ENCODE measurements around the gene COG8.

COG8 gene

DNA sequence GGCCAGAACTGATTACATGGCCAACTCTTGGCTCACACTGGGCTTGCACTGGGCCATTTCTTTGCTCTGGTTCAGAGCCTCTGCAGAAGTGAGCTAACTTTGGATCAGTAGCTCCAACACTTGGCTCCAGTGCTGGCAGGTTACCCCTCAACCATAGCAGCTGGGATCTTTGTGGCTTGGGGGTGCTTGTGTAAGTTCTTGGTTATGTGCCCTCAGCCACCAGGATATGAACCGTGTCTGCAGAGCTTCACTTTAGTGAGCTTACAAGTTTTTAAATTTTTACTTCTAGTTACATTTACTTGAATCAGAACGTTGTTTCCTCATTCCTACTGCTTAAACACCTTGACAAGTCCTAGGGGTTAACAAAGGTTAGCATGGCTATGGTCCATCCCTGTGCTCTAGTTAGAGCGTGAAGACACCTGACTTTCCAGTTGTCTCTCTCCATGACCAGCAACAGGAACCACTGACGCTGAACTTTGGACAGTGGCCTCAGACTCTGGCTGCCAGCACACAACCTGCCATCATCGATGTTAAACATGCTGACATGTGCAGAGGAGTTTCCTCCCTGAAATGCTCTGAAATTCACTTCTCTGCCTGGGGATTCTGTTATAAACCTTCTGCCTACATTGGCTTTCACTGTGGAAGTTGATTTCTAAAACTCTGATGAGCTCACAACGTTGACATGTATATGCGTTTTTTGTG lies 13.0 kb downstream of the COG8 start:
- no peak overlapping the region for H3K4me3 ChIP-seq (ENCODE audit: low read depth in 1 of 2, low read length in 1 of 2)
- H3K4me1 ChIP-seq (ENCODE audit: control insufficient read depth in 1 of 2, insufficient read depth in 1 of 2, low read depth in 1 of 2, low read length in 1 of 2), result peaks cover 19 to 22% of the 10 kb centered on the region in 2 experiments
- no peak overlapping the region for H3K27ac ChIP-seq
- TF ChIP-seq, protein P1, sequence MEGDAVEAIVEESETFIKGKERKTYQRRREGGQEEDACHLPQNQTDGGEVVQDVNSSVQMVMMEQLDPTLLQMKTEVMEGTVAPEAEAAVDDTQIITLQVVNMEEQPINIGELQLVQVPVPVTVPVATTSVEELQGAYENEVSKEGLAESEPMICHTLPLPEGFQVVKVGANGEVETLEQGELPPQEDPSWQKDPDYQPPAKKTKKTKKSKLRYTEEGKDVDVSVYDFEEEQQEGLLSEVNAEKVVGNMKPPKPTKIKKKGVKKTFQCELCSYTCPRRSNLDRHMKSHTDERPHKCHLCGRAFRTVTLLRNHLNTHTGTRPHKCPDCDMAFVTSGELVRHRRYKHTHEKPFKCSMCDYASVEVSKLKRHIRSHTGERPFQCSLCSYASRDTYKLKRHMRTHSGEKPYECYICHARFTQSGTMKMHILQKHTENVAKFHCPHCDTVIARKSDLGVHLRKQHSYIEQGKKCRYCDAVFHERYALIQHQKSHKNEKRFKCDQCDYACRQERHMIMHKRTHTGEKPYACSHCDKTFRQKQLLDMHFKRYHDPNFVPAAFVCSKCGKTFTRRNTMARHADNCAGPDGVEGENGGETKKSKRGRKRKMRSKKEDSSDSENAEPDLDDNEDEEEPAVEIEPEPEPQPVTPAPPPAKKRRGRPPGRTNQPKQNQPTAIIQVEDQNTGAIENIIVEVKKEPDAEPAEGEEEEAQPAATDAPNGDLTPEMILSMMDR (IDR thresholded peaks at IDR 0.05), result no peak
- peaks cover 59% of the 10 kb centered on the region for H3K36me3 ChIP-seq
- no peaks in the 10 kb centered on the region for H3K27me3 ChIP-seq
- no peaks in the 10 kb centered on the region for H3K9me3 ChIP-seq

DNA sequence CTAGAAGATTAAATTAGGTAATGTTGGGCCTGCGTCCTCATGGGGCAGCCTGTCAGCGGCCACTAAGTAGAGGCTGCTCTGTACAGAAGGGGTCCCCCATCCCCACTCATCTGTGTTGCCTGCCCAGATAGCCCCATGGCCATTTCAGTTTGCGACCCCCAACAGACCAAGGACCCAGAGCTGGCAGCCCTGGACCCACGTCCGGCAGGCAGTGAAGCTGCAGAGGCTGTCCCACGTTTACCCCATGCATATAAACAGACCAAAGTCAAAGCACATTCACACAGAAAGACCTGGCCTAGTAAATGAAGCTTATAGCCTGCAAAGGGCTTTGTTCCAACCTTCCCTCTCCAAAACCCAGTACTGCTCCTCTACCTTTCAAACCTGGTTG lies 13.6 kb downstream of the COG8 start:
- Histone ChIP-seq H3K27ac (no peak overlapping the region), H3K27me3 (no peaks in the 10 kb centered on the region), H3K36me3 (peaks cover 65% of the 10 kb centered on the region), H3K9me3 (no peaks in the 10 kb centered on the region), H3K4me3 (ENCODE audit: low read depth in 1 of 2, low read length in 1 of 2) (no peak overlapping the region), H3K4me1 (ENCODE audit: control insufficient read depth in 1 of 2, insufficient read depth in 1 of 2, low read depth in 1 of 2, low read length in 1 of 2) (peaks cover 15 to 17% of the 10 kb centered on the region in 2 experiments)
- TF ChIP-seq, protein P1 (IDR thresholded peaks at IDR 0.05), result no peak

DNA sequence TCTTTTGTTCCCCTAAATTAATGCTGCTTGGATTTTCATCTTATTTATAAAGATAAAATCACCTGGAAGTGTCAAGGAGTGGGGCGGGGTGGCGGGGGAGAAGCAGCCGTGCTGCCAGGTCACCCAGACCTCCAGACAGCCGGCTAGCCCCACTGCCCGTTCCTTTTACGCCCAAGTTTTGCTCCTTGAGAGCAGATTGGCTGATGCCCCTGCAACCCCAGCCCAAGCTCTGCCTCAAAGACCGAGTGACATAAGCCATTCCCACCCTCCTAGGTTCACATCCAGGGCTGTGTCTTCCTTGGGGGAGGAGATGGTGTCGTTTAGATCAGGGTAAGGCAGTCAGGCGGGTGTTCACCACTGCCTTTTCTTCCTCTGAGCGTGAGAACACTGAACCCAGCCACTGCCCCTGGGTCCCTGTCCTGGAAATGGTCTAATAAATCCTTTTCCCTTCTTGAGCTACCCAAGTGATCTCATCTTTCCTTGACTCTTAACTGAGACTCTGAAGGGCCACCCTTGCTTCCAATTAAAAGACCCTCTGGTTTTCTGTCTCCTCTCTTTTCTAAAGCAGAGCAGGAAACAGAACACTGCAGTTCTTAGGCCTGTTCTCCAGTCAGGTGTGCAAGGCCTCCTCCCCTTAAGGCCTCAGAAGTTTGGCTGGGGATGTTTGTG lies 14.6 kb downstream of the COG8 start:
- H3K27ac ChIP-seq, result no peak overlapping the region
- H3K4me3 ChIP-seq (ENCODE audit: low read depth in 1 of 2, low read length in 1 of 2), result no peak overlapping the region
- H3K27me3 ChIP-seq, result no peaks in the 10 kb centered on the region
- TF ChIP-seq, protein P1 (IDR thresholded peaks at IDR 0.05), result no peak
- H3K4me1 ChIP-seq (ENCODE audit: control insufficient read depth in 1 of 2, insufficient read depth in 1 of 2, low read depth in 1 of 2, low read length in 1 of 2), result peaks cover 10% of the 10 kb centered on the region in 2 experiments
- no peaks in the 10 kb centered on the region for H3K9me3 ChIP-seq
- peaks cover 76% of the 10 kb centered on the region for H3K36me3 ChIP-seq

DNA sequence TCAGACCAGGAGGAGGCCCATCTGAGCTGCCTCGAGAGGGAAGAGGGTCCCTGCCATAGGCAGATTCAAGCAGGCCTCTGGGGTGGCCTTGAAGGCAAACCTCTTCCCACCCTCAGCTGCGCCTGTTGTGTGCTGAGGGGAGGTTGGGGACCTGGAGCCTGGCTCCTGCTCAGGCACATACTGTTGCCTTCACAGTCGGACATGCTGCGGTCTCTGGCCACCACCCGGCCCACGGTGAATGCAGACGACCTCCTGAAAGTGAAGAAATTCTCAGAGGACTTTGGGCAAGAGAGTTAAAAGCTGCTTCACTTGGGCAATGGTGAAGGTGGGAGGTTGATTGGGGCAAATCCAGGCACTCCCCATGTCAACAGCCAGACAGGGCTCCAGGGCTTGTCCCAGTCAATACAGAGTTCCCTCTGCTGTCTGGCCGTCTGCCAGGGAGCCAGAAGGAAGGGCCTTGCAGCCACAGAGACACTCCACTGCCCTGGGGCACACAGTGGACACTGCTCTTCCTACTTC lies 15.3 kb downstream of the COG8 start:
- H3K9me3 ChIP-seq, result no peaks in the 10 kb centered on the region
- H3K4me3 ChIP-seq (ENCODE audit: low read depth in 1 of 2, low read length in 1 of 2), result no peak overlapping the region
- TF ChIP-seq, protein P1 (IDR thresholded peaks at IDR 0.05), result no peak
- peaks cover 3 to 4% of the 10 kb centered on the region in 2 experiments for H3K4me1 ChIP-seq (ENCODE audit: control insufficient read depth in 1 of 2, insufficient read depth in 1 of 2, low read depth in 1 of 2, low read length in 1 of 2)
- no peak overlapping the region for H3K27ac ChIP-seq
- H3K27me3 ChIP-seq, result no peaks in the 10 kb centered on the region
- H3K36me3 ChIP-seq, result peaks cover 82% of the 10 kb centered on the region

DNA sequence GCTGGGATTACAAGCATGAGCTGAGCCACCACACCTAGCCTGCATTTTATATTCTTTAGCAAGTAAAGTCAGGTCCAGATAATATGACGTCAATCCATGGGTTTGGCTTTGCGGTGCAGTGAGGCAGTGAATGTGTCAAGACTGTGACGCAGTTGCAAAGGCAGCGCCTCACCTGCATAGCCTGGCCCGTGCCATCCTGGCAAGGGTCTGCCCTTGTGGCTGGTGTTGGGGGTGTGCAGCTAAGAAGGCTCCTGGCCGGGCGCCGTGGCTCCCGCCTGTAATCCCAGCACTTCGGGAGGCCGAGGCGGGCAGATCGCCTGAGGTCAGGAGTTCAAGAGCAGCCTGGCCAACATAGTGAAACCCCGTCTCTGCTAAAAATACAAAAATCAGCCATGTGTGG lies 15.9 kb downstream of the COG8 start:
- H3K27me3 ChIP-seq, result no peaks in the 10 kb centered on the region
- no peaks in the 10 kb centered on the region for H3K4me1 ChIP-seq (ENCODE audit: control insufficient read depth in 1 of 2, insufficient read depth in 1 of 2, low read depth in 1 of 2, low read length in 1 of 2)
- H3K9me3 ChIP-seq, result no peaks in the 10 kb centered on the region
- peaks cover 86% of the 10 kb centered on the region for H3K36me3 ChIP-seq
- TF ChIP-seq, protein P1 (IDR thresholded peaks at IDR 0.05), result no peak
- no peak overlapping the region for H3K4me3 ChIP-seq (ENCODE audit: low read depth in 1 of 2, low read length in 1 of 2)
- no peak overlapping the region for H3K27ac ChIP-seq
